H1 (cell line): Measurements from ENCODE around the gene ELFN1. TPM values are rescaled to one million over a fixed set of nuclear protein-coding genes. Genes with fewer than 3 reads are reported as not detected.

Experiments
- CTCF ChIA-PET: fragments of 300-600 bp; sonication (Branson Sonifier 250); formaldehyde crosslinking; loops from one replicate; lab custom pipeline; 2021; ENCODE audit not compliant: partially characterized antibody; lab: Charles Lee
- POLR2A ChIA-PET: fragments of 300-600 bp; sonication (Branson Sonifier 250); formaldehyde crosslinking; loops from one replicate; lab custom pipeline; 2021; ENCODE audit warnings: inconsistent platforms; ENCODE audit not compliant: partially characterized antibody; lab: Charles Lee
- DNase-seq, 2 experiments: peaks; one replicate each; pipeline versions ENCODE4 v3.0.0 to v3.0.0-alpha.2; 2010 to 2022; ENCODE audit warnings: low spot score in 2 of 2, low read depth in 1 of 2, mixed read lengths in 1 of 2
- FAIRE-seq: peaks from 2 replicates; lab custom pipeline; 2011; peaks lifted over from hg19 to GRCh38; lab: Jason Lieb, UNC
- H2AFZ ChIP-seq: 2 replicates; pipeline ENCODE4 v1.8.1; 2012; ENCODE audit warnings: low read length, inconsistent platforms
- H2AK5ac ChIP-seq: 2 replicates; pipeline ENCODE4 v1.6.1; 2013; ENCODE audit warnings: low read depth, low read length
- H2BK120ac ChIP-seq: replicated peaks from 2 replicates; pipeline ENCODE3; 2013; ENCODE audit warnings: low read depth, low read length, inconsistent platforms
- H2BK12ac ChIP-seq: 2 replicates; pipeline ENCODE4 v1.6.1; 2013; ENCODE audit warnings: low read depth, low read length
- H2BK15ac ChIP-seq: 2 replicates; pipeline ENCODE4 v1.6.1; 2013; ENCODE audit warnings: low read length
- H2BK20ac ChIP-seq: 2 replicates; pipeline ENCODE4 v1.6.1; 2013; ENCODE audit warnings: low read length
- H2BK5ac ChIP-seq: 2 replicates; pipeline ENCODE4 v1.6.1; 2013; ENCODE audit warnings: low read depth, low read length
- H3K14ac ChIP-seq: 2 replicates; pipeline ENCODE4 v1.6.1; 2013; ENCODE audit warnings: inconsistent platforms; ENCODE audit not compliant: insufficient read length
- H3K18ac ChIP-seq: 2 replicates; pipeline ENCODE4 v1.6.1; 2013; ENCODE audit warnings: low read length; ENCODE audit errors: extremely low read depth
- H3K23ac ChIP-seq: 2 replicates; pipeline ENCODE4 v1.6.1; 2013; ENCODE audit warnings: inconsistent platforms; ENCODE audit not compliant: insufficient read length
- H3K23me2 ChIP-seq: 2 replicates; pipeline ENCODE4 v1.6.1; 2013; ENCODE audit warnings: low read depth, low read length
- H3K27ac ChIP-seq: 2 replicates; pipeline ENCODE4 v1.6.1; 2011; ENCODE audit warnings: low read depth, low read length, inconsistent platforms
- H3K27me3 ChIP-seq, 4 experiments: replicated peaks in 1 of 4; 1 replicate in 1 of 4; 2 replicates in 3 of 4; pipeline versions ENCODE4 v1.6.1 to v1.8.1; 2011 to 2013; ENCODE audit warnings: low read length in 3 of 4, mild to moderate bottlenecking in 3 of 4, inconsistent platforms in 2 of 4, mixed read lengths in 2 of 4, moderate library complexity in 1 of 4; ENCODE audit not compliant: control insufficient read depth in 3 of 4, insufficient read depth in 3 of 4; ENCODE audit errors: extremely low read depth in 1 of 4
- H3K36me3 ChIP-seq, 4 experiments: 2 replicates each; pipeline versions ENCODE4 v1.6.1 to v1.8.1; 2011 to 2013; ENCODE audit warnings: mild to moderate bottlenecking in 4 of 4, low read length in 3 of 4, moderate library complexity in 2 of 4, control low read depth in 1 of 4, inconsistent platforms in 1 of 4; ENCODE audit not compliant: insufficient read depth in 4 of 4, control insufficient read depth in 2 of 4
- H3K4ac ChIP-seq: replicated peaks from 2 replicates; pipeline ENCODE3; 2013; ENCODE audit warnings: low read length, low read depth, mixed read lengths, inconsistent platforms; ENCODE audit not compliant: insufficient read length
- H3K4me1 ChIP-seq, 4 experiments: replicated peaks in 1 of 4; 1 replicate in 1 of 4; 2 replicates in 3 of 4; pipeline versions ENCODE4 v1.6.1 to v1.8.1; 2011 to 2013; ENCODE audit warnings: low read length in 3 of 4, inconsistent platforms in 2 of 4, mixed read lengths in 1 of 4; ENCODE audit not compliant: insufficient read depth in 4 of 4, control insufficient read depth in 3 of 4
- H3K4me2 ChIP-seq, 2 experiments: 2 replicates each; pipeline versions ENCODE4 v1.6.1 to v1.8.1; 2011 to 2013; ENCODE audit warnings: low read depth in 2 of 2, low read length in 2 of 2, control low read depth in 1 of 2, inconsistent platforms in 1 of 2, mild to moderate bottlenecking in 1 of 2; ENCODE audit not compliant: insufficient read depth in 1 of 2
- H3K4me3 ChIP-seq, 4 experiments: fragments of 200-600, 300-600 bp in 1 of 4; sonication (generic), shearing (Covaris generic), sonication (Bioruptor Twin) in 1 of 4; 2 replicates each; pipeline versions ENCODE4 v1.5.1 to v1.8.1; 2011 to 2016; ENCODE audit warnings: low read length in 4 of 4, low read depth in 3 of 4, control low read depth in 2 of 4, inconsistent platforms in 2 of 4, mild to moderate bottlenecking in 2 of 4, mixed read lengths in 1 of 4, moderate library complexity in 1 of 4; ENCODE audit not compliant: insufficient read depth in 2 of 4; ENCODE audit errors: extremely low read depth in 1 of 4
- H3K56ac ChIP-seq: replicated peaks from 2 replicates; pipeline ENCODE3; 2013; ENCODE audit warnings: low read depth, mild to moderate bottlenecking, mixed read lengths, low read length, inconsistent platforms; ENCODE audit not compliant: insufficient read length
- H3K79me1 ChIP-seq: 2 replicates; pipeline ENCODE4 v1.6.1; 2013; ENCODE audit warnings: low read depth, low read length, control low read depth
- H3K79me2 ChIP-seq, 2 experiments: 2 replicates each; pipeline versions ENCODE4 v1.6.1 to v1.8.1; 2012 to 2013; ENCODE audit warnings: low read length in 2 of 2, mild to moderate bottlenecking in 2 of 2, inconsistent platforms in 1 of 2; ENCODE audit not compliant: insufficient read depth in 2 of 2, control insufficient read depth in 1 of 2
- H3K9ac ChIP-seq, 4 experiments: replicated peaks in 1 of 4; 1 replicate in 1 of 4; 2 replicates in 3 of 4; pipeline versions ENCODE4 v1.6.1 to v1.8.1; 2011 to 2013; ENCODE audit warnings: low read depth in 3 of 4, low read length in 3 of 4, control low read depth in 2 of 4, mild to moderate bottlenecking in 2 of 4, moderate library complexity in 2 of 4, inconsistent platforms in 1 of 4; ENCODE audit errors: extremely low read depth in 1 of 4
- H3K9me3 ChIP-seq, 2 experiments: 2 replicates each; pipeline versions ENCODE4 v1.6.1 to v1.8.1; 2012 to 2013; ENCODE audit warnings: mild to moderate bottlenecking in 2 of 2, moderate library complexity in 2 of 2, control low read depth in 1 of 2, inconsistent platforms in 1 of 2, low read depth in 1 of 2, low read length in 1 of 2, mixed read lengths in 1 of 2; ENCODE audit not compliant: insufficient read depth in 2 of 2
- H4K20me1 ChIP-seq, 2 experiments: replicated peaks in 1 of 2; 2 replicates each; pipeline versions ENCODE3 to v1.8.1; 2011 to 2013; ENCODE audit warnings: inconsistent platforms in 2 of 2, low read length in 2 of 2, mild to moderate bottlenecking in 1 of 2; ENCODE audit not compliant: insufficient read depth in 2 of 2, control insufficient read depth in 1 of 2
- H4K5ac ChIP-seq: 2 replicates; pipeline ENCODE4 v1.6.1; 2013; ENCODE audit warnings: low read length, low read depth, mixed read lengths, inconsistent platforms; ENCODE audit not compliant: insufficient read length
- H4K8ac ChIP-seq: 2 replicates; pipeline ENCODE4 v1.8.0; 2013; ENCODE audit warnings: mild to moderate bottlenecking, moderate library complexity, low read length, inconsistent platforms; ENCODE audit not compliant: insufficient read depth; ENCODE audit errors: extremely low read depth
- H4K91ac ChIP-seq: replicated peaks from 2 replicates; pipeline ENCODE3; 2013; ENCODE audit warnings: low read length, mixed read lengths, inconsistent platforms; ENCODE audit not compliant: insufficient read length
- BRCA1 ChIP-seq: IDR thresholded peaks from 2 replicates; pipeline ENCODE4 v1.6.1; 2012; ENCODE audit warnings: low read depth, low read length, improper control_type of control experiment
- KDM1A ChIP-seq: fragments of 200-600, 300-600 bp; sonication (generic); IDR thresholded peaks from 2 replicates; pipeline ENCODE4 v1.7.1; 2016; ENCODE audit warnings: mild to moderate bottlenecking, low read length, borderline replicate concordance
- WGBS, 2 experiments: shearing (Covaris generic) in 1 of 2; methylation state at CpG; one replicate each; pipeline versions ENCODE4 v1.1.6 to v1.1.7; 2013 to 2015; ENCODE audit warnings: low lambda C conversion rate in 2 of 2, mixed read lengths in 2 of 2, inconsistent platforms in 1 of 2, low coverage in 1 of 2, missing lambda C conversion rate in 1 of 2; ENCODE audit not compliant: insufficient replicate concordance in 2 of 2, insufficient coverage in 1 of 2, insufficient read length in 1 of 2; ENCODE audit errors: extremely low coverage in 1 of 2, missing lambda C conversion rate in 1 of 2; 5-methylcytosine and 5-hydroxymethylcytosine counted together
- polyA plus RNA-seq, 7 experiments: library from polyadenylated mRNA; depleted of rRNA in 3 of 7; stranded (reverse) in 5 of 7; unstranded in 2 of 7; fragments of >200 nt in 5 of 7; fragments of 200-250 nt in 2 of 7; gene quantifications; 1 replicate in 5 of 7; 2 replicates in 1 of 7; 4 replicates in 1 of 7; pipeline versions ENCODE4 v1.2.1 to v1.2.3, GENCODE V29; 2011 to 2013; ENCODE audit warnings: missing spikeins in 2 of 7, mixed read lengths in 2 of 7
- total RNA-seq: library from RNA; stranded (reverse); fragmentation: NEBNext Ultra II Directional; extraction: Animal tissue kit (Norgen Biotek cat#: 25700); gene quantifications from 2 replicates; pipeline ENCODE4 v1.2.1, GENCODE V29; 2021

ELFN1 gene
- total and polyA plus RNA-seq, 2 of the 8 experiments (the other 6 are each of a cell fraction or from before 2014, with no cell fraction given): 2.0 to 4.5 TPM

GRCh38 chr7:1737523-1737922 is 67.4 kb downstream of the ELFN1 start:
- Histone ChIP-seq H3K23me2 (no peaks in the 10 kb centered on the region), H2BK5ac (no peak overlapping the region), H3K9me3 (no peaks in the 10 kb centered on the region), H2BK20ac (no peak overlapping the region), H2AFZ (no peak overlapping the region), H3K9ac (no peak overlapping the region), H3K23ac (no peak overlapping the region), H3K14ac (no peak overlapping the region), H3K56ac (no peak overlapping the region), H4K8ac (peak overlapping the region; percentile 35; the same call in 1 of the 2 replicates), H3K79me2 (no peaks in the 10 kb centered on the region), H4K5ac (no peak overlapping the region), H2BK15ac (no peak overlapping the region), H3K4me1 (peaks cover 0 to 3% (median 0%) of the 10 kb centered on the region in 4 experiments; a peak in 3 of 7 replicates), H2AK5ac (no peak overlapping the region), H3K27ac (no peak overlapping the region), H3K18ac (no peak overlapping the region; the same call in 1 of the 2 replicates)
- POLR2A ChIA-PET: no interaction called here
- FAIRE-seq: no peak
- TF ChIP-seq BRCA1 (no peak), KDM1A (peak; percentile 72; the same call in 1 of the 2 replicates)
- TF ChIP-seq, all 59 proteins: peak for 1
- Histone ChIP-seq H2BK120ac (no peak overlapping the region), H3K79me1 (no peaks in the 10 kb centered on the region), H4K20me1 (no peaks in the 10 kb centered on the region), H3K36me3 (no peaks in the 10 kb centered on the region), H3K4me2 (no peak overlapping the region), H3K4me3 (no peak overlapping the region), H3K4ac (no peak overlapping the region), H2BK12ac (no peak overlapping the region), H4K91ac (no peak overlapping the region), H3K27me3 (no peaks in the 10 kb centered on the region; a peak in 1 of 7 replicates)
- no peak for DNase-seq
- WGBS, 2 experiments: 83% methylated on average over 10 of the region's 10 CpGs; no CpG with 5 or more reads in 1 of the 2 experiments
- CTCF ChIA-PET: interaction anchor here (0.7 to 1.8 kb wide), 7 partner anchors 8 to 74 kb away, joined by 3 to 9 read pairs (median 3); no protein-coding TSS in a partner anchor
